HTERT RPE-1 (cell line): ENCODE results near the gene BORCS8.
"Not testable (repeated sequence)": the region's sequence is repeated elsewhere in the genome, so short reads cannot be mapped to it uniquely, and the experiment has no call there.

Source experiments
- in situ Hi-C: fragments of 300-500 bp; cut with MboI; formaldehyde crosslinking; loops from 4 replicates; pipeline ENCODE4 v1.14.3; 2020; ENCODE audit warnings: low sequenced_read_pairs

The BORCS8 gene

DNA sequence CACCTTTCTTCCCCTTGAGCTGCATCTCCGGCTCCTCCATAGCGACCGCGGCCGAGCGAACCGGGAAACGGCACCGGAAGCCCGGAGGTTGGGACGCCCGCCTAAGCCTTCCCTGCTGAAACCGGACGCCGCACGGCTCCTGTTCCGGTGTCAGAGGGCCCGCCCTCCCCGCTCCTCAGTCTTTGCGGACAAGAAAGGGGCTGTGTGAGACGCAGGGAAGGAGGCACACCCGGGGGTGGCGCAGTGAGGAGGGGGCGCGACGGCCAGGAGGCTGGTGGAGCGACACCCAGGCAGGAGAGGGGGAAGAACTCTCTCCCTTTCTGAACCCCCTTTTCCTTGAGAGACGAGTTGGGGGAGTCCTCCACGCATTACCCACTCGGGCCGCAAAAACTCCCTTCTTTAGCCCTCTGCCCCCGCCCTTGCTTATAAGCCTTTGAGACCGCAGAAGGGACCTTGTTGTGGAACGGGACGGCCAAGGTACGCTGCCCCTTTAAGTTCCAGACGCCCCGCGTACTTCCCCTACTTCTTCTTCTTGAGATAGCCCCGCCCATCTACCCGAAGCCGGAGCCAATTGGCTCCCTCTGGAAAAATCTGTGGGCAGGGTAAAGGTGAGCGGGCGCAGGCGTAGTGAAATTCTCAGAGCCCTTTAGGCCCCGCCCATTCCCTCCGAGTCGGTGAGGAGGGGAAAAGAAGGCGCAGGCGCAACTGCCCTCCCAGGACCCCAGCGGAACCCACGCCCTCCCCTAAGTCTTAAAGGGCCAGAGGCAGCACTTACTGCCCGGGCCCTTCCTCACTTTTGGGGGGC lies at the start of gene BORCS8, which contains the start of gene RFXANK:
TSS of gene BORCS8 (minus strand) at position 75 of the 805 bp plus-strand sequence. CDS start at position 40, 35 bp downstream.
TSS of gene RFXANK (plus strand) at position 181 of the 805 bp plus-strand sequence. CDS start 1,689 bp downstream, outside the sequence.
- in situ Hi-C loops = no loop called here

- in situ Hi-C loops = no loop called here
Observed at GRCh38 chr19:19240476-19240875, 48.5 kb upstream of the BORCS8 start.

DNA sequence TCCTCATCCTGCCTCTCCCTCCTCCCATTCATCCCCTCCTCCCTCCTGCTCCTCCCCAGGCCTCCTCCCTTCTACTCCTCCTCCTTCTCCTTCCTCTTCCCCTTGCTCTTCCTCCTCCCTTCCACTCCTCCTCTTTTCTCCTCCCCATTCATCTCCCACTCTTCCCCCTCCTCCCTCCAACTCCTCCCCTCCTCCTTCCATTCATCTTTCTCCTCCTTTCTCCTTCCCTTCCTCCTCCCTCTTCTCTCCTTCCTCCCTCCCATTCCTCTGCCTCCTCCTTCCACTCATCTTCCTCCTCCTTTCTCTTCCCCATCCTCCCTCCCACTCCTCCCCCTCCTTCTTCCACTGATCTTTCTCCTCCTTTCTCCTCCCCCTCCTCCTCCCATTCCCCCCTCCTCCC lies 47.7 kb upstream of the BORCS8 start:
- in situ Hi-C loops = no loop called here

DNA sequence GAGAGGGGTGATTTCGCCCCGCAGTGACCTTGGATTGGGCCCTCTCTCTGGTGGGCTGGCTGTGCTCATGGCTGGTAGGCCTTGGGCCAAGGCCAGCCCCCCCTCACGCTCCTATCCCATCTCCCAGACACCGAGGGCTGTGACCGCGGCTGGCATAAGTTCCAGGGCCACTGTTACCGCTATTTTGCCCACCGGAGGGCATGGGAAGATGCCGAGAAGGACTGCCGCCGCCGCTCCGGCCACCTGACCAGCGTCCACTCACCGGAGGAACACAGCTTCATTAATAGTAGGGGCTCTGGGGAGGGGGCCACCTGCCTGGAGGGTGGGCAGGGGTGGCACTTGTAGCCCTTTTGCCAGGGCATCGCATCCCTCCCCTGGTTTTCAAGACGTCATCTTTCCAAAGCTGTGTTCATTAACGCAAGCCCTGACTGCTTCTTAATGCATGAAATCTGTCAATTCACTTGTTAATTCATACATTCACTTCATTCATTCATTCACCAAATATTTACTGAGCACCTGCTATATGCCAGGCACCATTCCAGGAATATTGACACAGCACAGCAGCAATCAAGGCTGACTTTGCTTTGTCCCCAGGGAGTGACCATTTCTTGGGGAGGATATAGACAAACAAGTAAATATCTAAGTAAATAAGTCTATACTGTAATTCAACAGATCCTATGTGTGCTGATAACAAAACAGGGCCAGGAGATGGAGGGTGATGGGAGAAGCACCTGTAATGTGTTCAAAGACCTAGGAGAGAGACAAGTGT lies 46.4 kb upstream of the BORCS8 start:
- in situ Hi-C loops = no loop called here

DNA sequence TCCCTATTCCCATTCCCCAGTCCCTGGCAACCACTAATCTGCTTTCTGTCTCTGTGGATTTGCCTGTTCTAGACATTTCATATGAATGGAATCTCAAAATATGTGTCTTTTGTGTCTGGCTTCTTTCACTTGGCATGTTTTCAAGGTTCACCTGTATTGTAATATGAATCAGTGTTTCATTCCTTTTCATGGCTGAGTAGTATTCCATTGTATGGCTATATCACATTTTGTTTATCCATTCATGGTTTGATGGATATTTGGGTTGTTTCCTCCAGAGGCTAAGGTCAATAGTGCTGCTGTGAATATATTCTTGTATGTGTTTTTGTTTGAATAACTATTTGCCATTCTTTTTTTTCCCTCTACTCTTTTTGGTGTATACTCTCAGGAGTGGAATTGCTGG lies 44.2 kb upstream of the BORCS8 start:
- in situ Hi-C loops = no loop called here

DNA sequence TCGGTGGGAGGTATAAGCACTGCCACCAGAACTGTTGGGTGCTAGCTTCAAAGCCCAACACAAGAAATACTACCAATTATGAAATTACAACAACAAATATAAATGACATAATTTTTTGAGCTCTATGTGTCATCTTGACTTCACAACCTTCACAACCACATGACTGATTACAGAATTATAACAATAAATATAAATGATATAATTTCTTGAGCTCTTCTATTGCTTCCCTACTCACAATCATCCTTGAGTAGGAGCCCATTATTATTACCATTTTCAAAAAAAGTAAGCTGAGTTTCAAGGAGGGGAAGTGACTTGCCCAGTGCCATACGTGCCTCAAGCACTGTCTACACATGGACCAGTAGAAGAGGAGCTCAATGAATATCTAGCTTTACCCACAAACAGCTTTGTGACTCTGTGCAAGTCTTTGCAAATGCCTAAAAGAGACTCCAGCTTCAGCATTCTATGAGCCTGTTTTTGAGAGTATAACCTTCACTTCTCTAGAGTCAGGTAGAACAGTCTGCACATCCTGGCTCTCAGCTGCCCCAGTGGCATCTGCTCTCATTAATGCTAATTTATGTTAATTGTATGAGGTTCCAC lies 42.4 kb upstream of the BORCS8 start:
- in situ Hi-C loops = no loop called here

- in situ Hi-C loops = no loop called here
Observed at GRCh38 chr19:19232261-19232721, 40.3 kb upstream of the BORCS8 start.

- in situ Hi-C loops = no loop called here
Observed at GRCh38 chr19:19230999-19231398, 39.0 kb upstream of the BORCS8 start.

- in situ Hi-C loops = no loop called here
Observed at GRCh38 chr19:19229701-19230100, 37.7 kb upstream of the BORCS8 start.

- in situ Hi-C loops = no loop called here
Observed at GRCh38 chr19:19227217-19227616, 35.3 kb upstream of the BORCS8 start.

GRCh38 chr19:19226663-19227062 lies 34.7 kb upstream of the BORCS8 start:
- in situ Hi-C loops = no loop called here

DNA sequence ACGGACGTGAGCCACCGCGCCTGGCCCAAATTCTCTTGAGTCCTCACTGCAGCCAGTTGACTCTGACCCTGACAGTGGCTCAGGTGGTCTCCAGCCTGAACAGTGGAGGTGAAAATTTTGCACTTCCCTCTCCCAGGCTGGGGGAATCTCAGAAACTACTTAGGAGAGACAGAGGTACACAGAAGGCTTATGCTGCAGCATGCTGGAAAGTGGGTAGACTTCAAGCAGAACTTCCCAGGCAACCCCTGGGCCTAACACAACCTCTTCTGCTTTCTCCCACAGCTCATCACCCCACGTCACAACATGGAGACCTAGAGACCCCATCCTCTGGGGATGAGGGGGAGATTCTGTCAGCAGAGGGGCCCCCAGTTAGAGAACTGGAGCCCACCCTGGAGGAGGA lies 34.3 kb upstream of the BORCS8 start:
- in situ Hi-C loops = no loop called here

DNA sequence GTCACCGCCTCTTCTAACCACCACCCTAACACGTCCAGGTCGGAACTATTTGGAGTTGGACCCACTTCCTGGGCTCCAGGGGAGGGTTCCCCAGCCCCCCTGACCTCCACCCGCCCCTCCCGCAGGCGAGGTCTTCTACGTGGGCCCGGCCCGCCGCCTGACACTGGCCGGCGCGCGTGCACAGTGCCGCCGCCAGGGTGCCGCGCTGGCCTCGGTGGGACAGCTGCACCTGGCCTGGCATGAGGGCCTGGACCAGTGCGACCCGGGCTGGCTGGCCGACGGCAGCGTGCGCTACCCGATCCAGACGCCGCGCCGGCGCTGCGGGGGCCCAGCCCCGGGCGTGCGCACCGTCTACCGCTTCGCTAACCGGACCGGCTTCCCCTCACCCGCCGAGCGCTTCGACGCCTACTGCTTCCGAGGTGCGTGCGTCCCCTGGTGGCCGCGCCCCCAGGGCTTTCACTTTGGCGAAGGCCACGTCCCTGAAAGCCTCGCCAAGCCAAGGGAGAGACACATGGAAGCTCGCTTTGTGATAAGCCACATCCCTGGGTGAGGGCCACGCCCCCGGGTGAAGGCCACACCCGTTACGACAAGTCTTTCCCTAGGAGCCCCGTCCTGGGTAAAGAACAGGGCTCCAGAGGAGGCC lies 33.0 kb upstream of the BORCS8 start:
- in situ Hi-C loops = no loop called here

DNA sequence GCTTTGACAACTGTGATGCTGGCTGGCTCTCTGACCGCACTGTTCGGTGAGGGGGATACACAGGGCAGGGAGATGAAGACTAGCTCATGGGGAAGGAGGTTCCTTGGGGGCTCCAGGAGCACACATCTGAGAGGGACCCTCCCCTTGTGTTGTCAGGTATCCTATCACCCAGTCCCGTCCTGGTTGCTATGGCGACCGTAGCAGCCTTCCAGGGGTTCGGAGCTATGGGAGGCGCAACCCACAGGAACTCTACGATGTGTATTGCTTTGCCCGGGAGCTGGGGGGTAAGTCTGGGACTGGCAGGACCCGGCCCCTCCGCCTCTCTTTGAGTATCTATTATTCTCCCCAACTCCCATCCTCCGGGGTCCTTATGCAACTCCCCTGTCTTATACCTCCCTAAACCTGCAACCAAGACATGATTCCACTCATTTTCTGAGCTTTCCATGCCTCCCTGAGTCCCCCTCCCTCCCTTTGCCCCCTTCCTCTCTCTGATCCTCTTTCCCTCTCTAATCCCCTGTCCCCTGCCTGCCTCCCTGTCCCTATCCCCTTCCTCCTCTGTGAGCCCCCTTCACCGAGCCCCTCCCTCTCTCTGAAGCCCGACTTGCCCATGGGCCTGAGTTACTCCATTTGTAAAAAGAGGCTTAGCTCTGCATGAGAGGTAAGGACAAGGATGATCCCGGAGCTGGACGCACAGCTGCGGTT lies 32.3 kb upstream of the BORCS8 start:
- in situ Hi-C loops = no loop called here

- in situ Hi-C loops = no loop called here
Observed at GRCh38 chr19:19223636-19224035, 31.7 kb upstream of the BORCS8 start.

GRCh38 chr19:19223060-19223459 lies 31.1 kb upstream of the BORCS8 start:
- in situ Hi-C loops = no loop called here

DNA sequence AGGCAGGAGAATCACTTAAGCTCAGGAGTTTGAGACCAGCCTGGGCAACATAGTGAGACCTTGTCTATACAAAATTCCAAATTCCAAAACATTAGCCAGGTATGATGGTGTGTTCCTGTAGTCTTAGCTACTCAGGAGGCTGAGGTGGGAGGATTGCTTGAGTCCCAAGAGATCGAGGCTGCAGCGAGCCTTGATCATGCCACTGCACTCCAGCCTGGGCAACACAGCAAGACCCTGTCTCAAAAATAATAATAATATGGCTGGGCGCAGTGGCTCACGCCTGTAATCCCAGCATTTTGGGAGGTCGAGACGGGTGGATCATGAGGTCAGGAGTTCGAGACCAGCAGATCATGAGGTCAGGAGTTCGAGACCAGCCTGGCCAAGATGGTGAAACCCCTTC lies 29.0 kb upstream of the BORCS8 start:
- in situ Hi-C loops = not testable (repeated sequence)

DNA sequence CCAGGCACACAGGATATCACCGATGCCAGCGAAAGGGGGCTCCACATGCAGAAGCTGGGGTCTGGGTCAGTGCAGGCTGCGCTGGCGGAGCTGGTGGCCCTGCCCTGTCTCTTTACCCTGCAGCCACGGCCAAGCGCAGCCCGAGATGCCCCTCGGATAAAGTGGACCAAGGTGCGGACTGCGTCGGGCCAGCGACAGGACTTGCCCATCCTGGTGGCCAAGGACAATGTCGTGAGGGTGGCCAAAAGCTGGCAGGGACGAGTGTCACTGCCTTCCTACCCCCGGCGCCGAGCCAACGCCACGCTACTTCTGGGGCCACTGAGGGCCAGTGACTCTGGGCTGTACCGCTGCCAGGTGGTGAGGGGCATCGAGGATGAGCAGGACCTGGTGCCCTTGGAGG lies 27.0 kb upstream of the BORCS8 start:
- in situ Hi-C loops = no loop called here

- in situ Hi-C loops = no loop called here
Observed at GRCh38 chr19:19217099-19217498, 25.1 kb upstream of the BORCS8 start.

DNA sequence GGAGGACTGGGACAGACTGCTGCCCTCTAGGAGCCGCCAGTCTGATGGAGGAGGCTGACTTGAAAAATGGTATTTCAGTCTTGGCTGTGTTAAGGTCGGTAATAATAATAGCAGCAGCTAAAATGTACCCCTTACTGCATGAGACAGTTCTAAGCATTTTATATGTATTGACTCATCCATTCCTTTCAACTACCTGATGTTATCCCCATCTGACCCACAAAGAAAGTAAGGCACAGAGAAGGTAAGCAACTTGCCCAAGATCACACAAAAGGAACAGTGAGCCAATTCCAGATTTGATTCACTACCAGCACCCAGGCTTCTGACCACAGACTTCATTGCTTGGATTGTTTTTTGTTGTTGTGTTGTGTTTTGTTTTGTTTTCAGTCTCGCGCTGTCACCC lies 23.8 kb upstream of the BORCS8 start:
- in situ Hi-C loops = no loop called here
